Measurements from ENCODE around the gene PHLDA3. TPM values are rescaled to one million over a fixed set of nuclear protein-coding genes. Genes with fewer than 3 reads are reported as not detected.
A peak's percentile ranks its signal among the peaks of the same experiment; 100 is the strongest.

PHLDA3 gene
- total and polyA plus RNA-seq, 8 donors, result 11.1 to 82.7 (median 18.1) TPM

- ATAC-seq (peak; percentile 18), DNase-seq (peak in 1 of 4 donors; percentile 54)
- Histone ChIP-seq H3K4me3 (peak overlapping the region; percentile 65 to 73), H3K27me3 (no peaks in the 10 kb centered on the region), H3K4me1 (peaks cover 47 to 78% of the 10 kb centered on the region in 2 donors), H3K27ac (peak overlapping the region; percentile 90 to 96), H3K9me3 (no peaks in the 10 kb centered on the region), H3K36me3 (no peaks in the 10 kb centered on the region)
- intact Hi-C loops (cut with DNase I), result no loop called here
- no peak for TF ChIP-seq CTCF (IDR thresholded peaks at IDR 0.05)
These were observed 36.5 kb upstream of the PHLDA3 start for GRCh38 chr1:201505503-201505890.

GRCh38 chr1:201504799-201505502, 36.0 kb upstream of the PHLDA3 start:
- TF ChIP-seq CTCF (IDR thresholded peaks at IDR 0.05), result no peak
- no peak for DNase-seq
- ATAC-seq, result peak; percentile 9
- H3K27ac ChIP-seq, result peak overlapping the region; percentile 90 to 96
- H3K4me1 ChIP-seq, result peaks cover 52 to 83% of the 10 kb centered on the region in 2 donors
- H3K27me3 ChIP-seq, result no peaks in the 10 kb centered on the region
- H3K4me3 ChIP-seq, result peak overlapping the region; percentile 65 to 73
- intact Hi-C loops (cut with DNase I), result no loop called here
- no peaks in the 10 kb centered on the region for H3K36me3 ChIP-seq
- no peaks in the 10 kb centered on the region for H3K9me3 ChIP-seq

- no peak for TF ChIP-seq CTCF (IDR thresholded peaks at IDR 0.05)
- H3K4me1 ChIP-seq, result peaks cover 56 to 91% of the 10 kb centered on the region in 2 donors
- DNase-seq (no peak), ATAC-seq (no peak)
- H3K9me3 ChIP-seq, result no peaks in the 10 kb centered on the region
- peak overlapping the region in 1 of 2 donors; percentile 65 for H3K4me3 ChIP-seq
- intact Hi-C loops (cut with DNase I), result no loop called here
- no peaks in the 10 kb centered on the region for H3K36me3 ChIP-seq
- H3K27me3 ChIP-seq, result no peaks in the 10 kb centered on the region
- H3K27ac ChIP-seq, result peak overlapping the region; percentile 90 to 96
These were observed 35.2 kb upstream of the PHLDA3 start for GRCh38 chr1:201504179-201504631.

GRCh38 chr1:201503397-201504176, 34.6 kb upstream of the PHLDA3 start:
- Histone ChIP-seq H3K4me3 (no peak overlapping the region), H3K4me1 (peaks cover 58 to 94% of the 10 kb centered on the region in 2 donors), H3K27ac (peak overlapping the region; percentile 90 to 96), H3K36me3 (peaks cover 0 to 2% of the 10 kb centered on the region in 2 donors), H3K27me3 (no peaks in the 10 kb centered on the region), H3K9me3 (no peaks in the 10 kb centered on the region)
- peak; percentile 57 for ATAC-seq
- intact Hi-C loops (cut with DNase I), result no loop called here
- peak in 2 of 4 donors; percentile 52 to 88 for DNase-seq
- no peak for TF ChIP-seq CTCF (IDR thresholded peaks at IDR 0.05)

- ATAC-seq (no peak), DNase-seq (no peak)
- intact Hi-C loops (cut with DNase I), result no loop called here
- H3K36me3 ChIP-seq, result peaks cover 0 to 8% of the 10 kb centered on the region in 2 donors
- H3K4me1 ChIP-seq, result peaks cover 58 to 90% of the 10 kb centered on the region in 2 donors
- H3K4me3 ChIP-seq, result no peak overlapping the region
- no peaks in the 10 kb centered on the region for H3K27me3 ChIP-seq
- no peak for TF ChIP-seq CTCF (IDR thresholded peaks at IDR 0.05)
- H3K27ac ChIP-seq, result peak overlapping the region; percentile 90 to 96
- no peaks in the 10 kb centered on the region for H3K9me3 ChIP-seq
These were observed 33.5 kb upstream of the PHLDA3 start for GRCh38 chr1:201502511-201502857.

All from left lung (tissue), 10 donors.